Measurements from ENCODE around the gene AADAC. TPM values are rescaled to one million over a fixed set of nuclear protein-coding genes. Genes with fewer than 3 reads are reported as not detected.

AADAC gene
- polyA plus RNA-seq, 1 of the 3 experiments (the other 2 are of a cell fraction): 1.2 TPM

- ChIA-PET CTCF (no interaction called here), POLR2A (no interaction called here)
- Histone ChIP-seq H3K79me2 (ENCODE audit: insufficient read depth) (peaks cover 68% of the 10 kb centered on the region), H3K27ac (ENCODE audit: low read depth in 2 of 2, low read length in 1 of 2) (peak overlapping the region in 1 of 2 experiments; percentile 20; a peak in 1 of 4 replicates), H3K4me2 (no peak overlapping the region), H3K9me3 (no peaks in the 10 kb centered on the region), H3K27me3 (ENCODE audit: insufficient read depth) (no peaks in the 10 kb centered on the region), H3K4me3 (ENCODE audit: low read depth in 2 of 2, low read length in 1 of 2) (no peak overlapping the region), H3F3A (replicated peaks; ENCODE audit: insufficient read depth) (no peaks in the 10 kb centered on the region), H3K9ac (no peak overlapping the region), H3K4me1 (ENCODE audit: control insufficient read depth in 1 of 2, insufficient read depth in 2 of 2, low read depth in 1 of 2, low read length in 1 of 2) (peaks cover 0 to 11% of the 10 kb centered on the region in 2 experiments; a peak in 2 of 4 replicates), H2AFZ (ENCODE audit: low read depth) (no peak overlapping the region; the same call in 1 of the 2 replicates), H3K36me3 (replicated peaks in 1 of 2; ENCODE audit: control insufficient read depth in 1 of 2, insufficient read depth in 2 of 2, low read length in 1 of 2) (peaks cover 2 to 16% of the 10 kb centered on the region in 2 experiments), H4K20me1 (ENCODE audit: insufficient read depth) (no peaks in the 10 kb centered on the region), H3K9me2 (no peaks in the 10 kb centered on the region)
- DNase-seq: no peak
- TF ChIP-seq TCF12 (IDR thresholded peaks at IDR 0.05) (no peak), RXRA (IDR thresholded peaks at IDR 0.05; ENCODE audit: borderline replicate concordance, low read depth) (no peak), USF2 (IDR thresholded peaks at IDR 0.05; ENCODE audit: borderline replicate concordance, low read depth, low read length) (no peak), MEF2A (IDR thresholded peaks at IDR 0.05; ENCODE audit: borderline replicate concordance, low read depth) (no peak), ELF1 (IDR thresholded peaks at IDR 0.05) (no peak)
Measured at GRCh38 chr3:151774910-151775309, 39.0 kb upstream of the AADAC start.

GRCh38 chr3:151775314-151776258 is 38.3 kb upstream of the AADAC start:
- Histone ChIP-seq H3K36me3 (replicated peaks in 1 of 2; ENCODE audit: control insufficient read depth in 1 of 2, insufficient read depth in 2 of 2, low read length in 1 of 2) (peaks cover 0 to 16% of the 10 kb centered on the region in 2 experiments), H3K4me3 (ENCODE audit: low read depth in 2 of 2, low read length in 1 of 2) (no peak overlapping the region), H3K27ac (ENCODE audit: low read depth in 2 of 2, low read length in 1 of 2) (peak overlapping the region in 1 of 2 experiments; percentile 20; a peak in 2 of 4 replicates), H3K4me2 (no peak overlapping the region), H4K20me1 (ENCODE audit: insufficient read depth) (no peaks in the 10 kb centered on the region), H3K9ac (no peak overlapping the region), H3K9me2 (no peaks in the 10 kb centered on the region), H3K79me2 (ENCODE audit: insufficient read depth) (peaks cover 64% of the 10 kb centered on the region), H3K27me3 (ENCODE audit: insufficient read depth) (no peaks in the 10 kb centered on the region), H3K4me1 (ENCODE audit: control insufficient read depth in 1 of 2, insufficient read depth in 2 of 2, low read depth in 1 of 2, low read length in 1 of 2) (peaks cover 0 to 8% of the 10 kb centered on the region in 2 experiments; a peak in 2 of 4 replicates), H3F3A (replicated peaks; ENCODE audit: insufficient read depth) (no peaks in the 10 kb centered on the region), H3K9me3 (no peaks in the 10 kb centered on the region), H2AFZ (ENCODE audit: low read depth) (peak overlapping the region; percentile 37; the same call in 1 of the 2 replicates)
- POLR2A ChIA-PET: no interaction called here
- CTCF ChIA-PET: interaction anchor here (0.9 kb wide), 1 partner anchor 63 kb away, joined by 3 read pairs; no protein-coding TSS in a partner anchor
- no peak for DNase-seq
- WGBS (ENCODE audit: low lambda C conversion rate): 33% methylated on average over 4 of the region's 4 CpGs
- TF ChIP-seq NFIC (IDR thresholded peaks at IDR 0.05; ENCODE audit: borderline replicate concordance): no peak
- no peak for TF ChIP-seq ZBTB33 (IDR thresholded peaks at IDR 0.05; ENCODE audit: borderline replicate concordance, low read depth)
- no peak for TF ChIP-seq RCOR1 (IDR thresholded peaks at IDR 0.05; ENCODE audit: low read length)
- TF ChIP-seq CTCF (IDR thresholded peaks at IDR 0.05): no peak
- TF ChIP-seq TEAD4 (IDR thresholded peaks at IDR 0.05; ENCODE audit: borderline replicate concordance, insufficient read depth): no peak
- TF ChIP-seq CHD2 (IDR thresholded peaks at IDR 0.05; ENCODE audit: low read length, partially characterized antibody): no peak
- no peak for TF ChIP-seq USF2 (IDR thresholded peaks at IDR 0.05; ENCODE audit: borderline replicate concordance, low read depth, low read length)
- TF ChIP-seq MEF2A (IDR thresholded peaks at IDR 0.05; ENCODE audit: borderline replicate concordance, low read depth): no peak
- TF ChIP-seq SMC3 (IDR thresholded peaks at IDR 0.05; ENCODE audit: low read depth, low read length): no peak
- no peak for TF ChIP-seq REST (IDR thresholded peaks at IDR 0.05; ENCODE audit: low read depth, low read length)
- TF ChIP-seq POLR2AphosphoS5 (IDR thresholded peaks at IDR 0.05; ENCODE audit: low read depth, low read length): no peak
- TF ChIP-seq GABPA (IDR thresholded peaks at IDR 0.05; ENCODE audit: low read depth): no peak
- no peak for TF ChIP-seq EP300 (IDR thresholded peaks at IDR 0.05; ENCODE audit: borderline replicate concordance in 1 of 2, low read depth in 1 of 2, low read length in 1 of 2)

All from SK-N-SH (cell line).